Measurements from ENCODE around the gene NEK4.

DNA sequence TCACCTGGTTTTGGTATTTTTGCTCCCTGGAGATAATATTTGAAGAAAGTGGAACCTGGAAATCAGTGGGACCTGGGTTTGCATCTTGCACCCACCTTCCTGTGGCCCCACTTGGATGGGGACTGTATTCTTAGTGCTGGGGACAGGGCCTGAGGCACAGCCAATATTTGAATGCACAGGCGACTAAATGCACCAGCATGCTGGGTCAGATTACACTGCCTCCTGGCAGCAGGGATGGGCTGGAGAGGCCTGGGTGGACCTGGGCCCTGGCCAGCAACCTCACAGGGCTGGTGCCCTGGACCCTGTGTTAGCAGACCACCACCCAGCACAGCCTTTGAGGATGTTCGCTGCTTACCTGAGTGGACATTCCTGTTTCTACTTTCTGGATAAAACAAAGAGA, 49.2 kb upstream of the NEK4 start:
- TF ChIP-seq, protein P1, sequence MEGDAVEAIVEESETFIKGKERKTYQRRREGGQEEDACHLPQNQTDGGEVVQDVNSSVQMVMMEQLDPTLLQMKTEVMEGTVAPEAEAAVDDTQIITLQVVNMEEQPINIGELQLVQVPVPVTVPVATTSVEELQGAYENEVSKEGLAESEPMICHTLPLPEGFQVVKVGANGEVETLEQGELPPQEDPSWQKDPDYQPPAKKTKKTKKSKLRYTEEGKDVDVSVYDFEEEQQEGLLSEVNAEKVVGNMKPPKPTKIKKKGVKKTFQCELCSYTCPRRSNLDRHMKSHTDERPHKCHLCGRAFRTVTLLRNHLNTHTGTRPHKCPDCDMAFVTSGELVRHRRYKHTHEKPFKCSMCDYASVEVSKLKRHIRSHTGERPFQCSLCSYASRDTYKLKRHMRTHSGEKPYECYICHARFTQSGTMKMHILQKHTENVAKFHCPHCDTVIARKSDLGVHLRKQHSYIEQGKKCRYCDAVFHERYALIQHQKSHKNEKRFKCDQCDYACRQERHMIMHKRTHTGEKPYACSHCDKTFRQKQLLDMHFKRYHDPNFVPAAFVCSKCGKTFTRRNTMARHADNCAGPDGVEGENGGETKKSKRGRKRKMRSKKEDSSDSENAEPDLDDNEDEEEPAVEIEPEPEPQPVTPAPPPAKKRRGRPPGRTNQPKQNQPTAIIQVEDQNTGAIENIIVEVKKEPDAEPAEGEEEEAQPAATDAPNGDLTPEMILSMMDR (conservative IDR thresholded peaks at IDR 0.05; ENCODE audit: low read depth, low read length): no peak
- TF ChIP-seq EZH2 (IDR thresholded peaks at IDR 0.05; ENCODE audit: borderline replicate concordance, low read depth, low read length, poor library complexity, severe bottlenecking): no peak
